ENCODE data around the gene TMEM178B. TPM values are rescaled to one million over a fixed set of nuclear protein-coding genes. Genes with fewer than 3 reads are reported as not detected.

TMEM178B gene
- total and polyA plus RNA-seq, 2 experiments from 2014 or later = 0.39 to 0.46 TPM

DNA sequence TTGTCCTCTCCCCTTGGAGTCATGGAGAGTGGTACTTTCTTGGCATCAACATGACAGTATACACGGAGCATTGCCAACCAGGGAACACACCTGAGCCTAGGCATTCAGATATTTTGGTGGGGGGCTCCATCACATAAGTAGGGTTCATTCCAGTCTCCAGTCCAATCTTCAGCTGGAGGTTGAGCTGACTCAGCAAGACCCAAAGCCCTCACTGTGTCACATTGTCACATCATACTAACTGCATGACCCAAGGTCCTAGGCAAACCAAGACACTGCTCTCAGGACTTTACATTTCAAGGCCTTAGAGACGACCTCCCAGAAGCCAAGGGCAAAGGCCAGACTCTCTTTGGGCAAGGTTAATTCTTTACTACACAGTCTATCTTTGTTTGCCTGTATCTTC, 190.1 kb downstream of the TMEM178B start:
- H3K4me1 ChIP-seq (ENCODE audit: low read depth) = no peaks in the 10 kb centered on the region
- TF ChIP-seq, protein P1, sequence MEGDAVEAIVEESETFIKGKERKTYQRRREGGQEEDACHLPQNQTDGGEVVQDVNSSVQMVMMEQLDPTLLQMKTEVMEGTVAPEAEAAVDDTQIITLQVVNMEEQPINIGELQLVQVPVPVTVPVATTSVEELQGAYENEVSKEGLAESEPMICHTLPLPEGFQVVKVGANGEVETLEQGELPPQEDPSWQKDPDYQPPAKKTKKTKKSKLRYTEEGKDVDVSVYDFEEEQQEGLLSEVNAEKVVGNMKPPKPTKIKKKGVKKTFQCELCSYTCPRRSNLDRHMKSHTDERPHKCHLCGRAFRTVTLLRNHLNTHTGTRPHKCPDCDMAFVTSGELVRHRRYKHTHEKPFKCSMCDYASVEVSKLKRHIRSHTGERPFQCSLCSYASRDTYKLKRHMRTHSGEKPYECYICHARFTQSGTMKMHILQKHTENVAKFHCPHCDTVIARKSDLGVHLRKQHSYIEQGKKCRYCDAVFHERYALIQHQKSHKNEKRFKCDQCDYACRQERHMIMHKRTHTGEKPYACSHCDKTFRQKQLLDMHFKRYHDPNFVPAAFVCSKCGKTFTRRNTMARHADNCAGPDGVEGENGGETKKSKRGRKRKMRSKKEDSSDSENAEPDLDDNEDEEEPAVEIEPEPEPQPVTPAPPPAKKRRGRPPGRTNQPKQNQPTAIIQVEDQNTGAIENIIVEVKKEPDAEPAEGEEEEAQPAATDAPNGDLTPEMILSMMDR (IDR thresholded peaks at IDR 0.05; ENCODE audit: low read depth, low read length) = no peak
- no peak overlapping the region for H3K27ac ChIP-seq
- no peaks in the 10 kb centered on the region for H3K27me3 ChIP-seq
- no peaks in the 10 kb centered on the region for H3K36me3 ChIP-seq
- no peak for DNase-seq (ENCODE audit: low read depth in 1 of 2, low spot score in 1 of 2)
- H3K4me3 ChIP-seq = no peak overlapping the region
- H3K9me3 ChIP-seq (ENCODE audit: low read depth) = no peaks in the 10 kb centered on the region

DNA sequence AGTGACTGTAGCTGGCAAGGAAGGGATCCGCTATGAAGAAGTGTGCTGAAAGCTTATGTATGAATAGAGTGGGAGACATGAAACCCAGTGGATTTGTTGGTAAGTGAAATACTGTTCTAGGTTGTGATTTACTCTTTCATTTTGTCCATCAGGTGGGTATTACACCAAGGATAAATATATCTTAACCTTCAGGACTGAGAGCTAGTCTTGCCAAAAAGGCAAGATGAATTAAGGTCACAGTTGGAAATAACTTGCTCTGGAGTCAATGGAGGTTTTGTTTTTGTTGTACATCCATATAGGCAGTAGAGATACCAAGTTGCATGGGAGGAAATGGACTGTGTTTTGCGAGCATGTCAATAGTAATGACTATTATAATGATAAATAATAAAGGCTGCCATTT, 190.6 kb downstream of the TMEM178B start:
- no peaks in the 10 kb centered on the region for H3K27me3 ChIP-seq
- H3K36me3 ChIP-seq = no peaks in the 10 kb centered on the region
- TF ChIP-seq, protein P1 (IDR thresholded peaks at IDR 0.05; ENCODE audit: low read depth, low read length) = no peak
- H3K4me3 ChIP-seq = no peak overlapping the region
- H3K27ac ChIP-seq = no peak overlapping the region
- H3K4me1 ChIP-seq (ENCODE audit: low read depth) = no peaks in the 10 kb centered on the region
- H3K9me3 ChIP-seq (ENCODE audit: low read depth) = no peaks in the 10 kb centered on the region
- no peak for DNase-seq (ENCODE audit: low read depth in 1 of 2, low spot score in 1 of 2)

DNA sequence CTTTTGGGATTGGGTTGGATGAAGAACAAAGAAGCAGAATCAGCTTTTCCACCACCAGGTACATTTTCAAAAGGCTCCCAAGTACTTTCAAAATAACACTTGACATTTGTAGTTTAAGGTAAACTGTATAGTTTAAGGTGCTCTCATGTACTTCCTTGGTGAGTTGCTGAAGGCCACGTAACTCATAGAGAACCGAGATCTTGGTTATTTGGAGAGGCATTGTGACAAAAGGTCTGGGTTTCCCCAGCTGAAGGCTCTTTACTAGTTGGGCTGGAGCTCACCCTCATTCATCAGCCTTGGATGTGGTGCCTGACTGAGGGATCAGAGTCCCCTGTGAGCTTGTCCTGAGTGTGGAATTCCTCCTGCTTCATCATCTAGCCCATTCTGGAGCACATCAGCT, 191.8 kb downstream of the TMEM178B start:
- no peak overlapping the region for H3K27ac ChIP-seq
- no peaks in the 10 kb centered on the region for H3K4me1 ChIP-seq (ENCODE audit: low read depth)
- no peaks in the 10 kb centered on the region for H3K9me3 ChIP-seq (ENCODE audit: low read depth)
- no peaks in the 10 kb centered on the region for H3K27me3 ChIP-seq
- H3K4me3 ChIP-seq = no peak overlapping the region
- TF ChIP-seq, protein P1 (IDR thresholded peaks at IDR 0.05; ENCODE audit: low read depth, low read length) = no peak
- H3K36me3 ChIP-seq = no peaks in the 10 kb centered on the region
- no peak for DNase-seq (ENCODE audit: low read depth in 1 of 2, low spot score in 1 of 2)

DNA sequence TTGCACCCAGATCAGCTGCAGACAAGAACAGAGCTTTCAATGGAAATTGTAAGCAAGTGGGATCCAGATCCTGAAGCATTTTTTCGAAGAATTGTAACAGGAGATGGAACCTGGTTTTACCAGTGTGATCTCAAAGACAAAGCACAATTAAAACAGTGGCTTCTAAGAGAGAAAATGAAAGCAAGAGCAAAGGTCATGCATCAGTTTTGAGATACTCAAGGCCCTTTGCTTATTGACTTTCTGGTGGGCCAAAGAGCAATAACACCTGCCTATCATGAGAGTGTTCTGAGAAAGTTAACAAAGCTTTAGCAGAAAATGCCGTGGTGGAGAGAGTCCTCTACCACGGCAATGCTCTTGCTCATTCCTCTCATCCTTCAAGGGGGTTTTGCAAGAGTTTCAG, 194.8 kb downstream of the TMEM178B start:
- no peak for DNase-seq (ENCODE audit: low read depth in 1 of 2, low spot score in 1 of 2)
- Histone ChIP-seq H3K36me3 (no peaks in the 10 kb centered on the region), H3K27ac (no peak overlapping the region), H3K4me3 (no peak overlapping the region), H3K27me3 (no peaks in the 10 kb centered on the region), H3K9me3 (ENCODE audit: low read depth) (no peaks in the 10 kb centered on the region), H3K4me1 (ENCODE audit: low read depth) (no peaks in the 10 kb centered on the region)
- TF ChIP-seq, protein P1 (IDR thresholded peaks at IDR 0.05; ENCODE audit: low read depth, low read length) = no peak

DNA sequence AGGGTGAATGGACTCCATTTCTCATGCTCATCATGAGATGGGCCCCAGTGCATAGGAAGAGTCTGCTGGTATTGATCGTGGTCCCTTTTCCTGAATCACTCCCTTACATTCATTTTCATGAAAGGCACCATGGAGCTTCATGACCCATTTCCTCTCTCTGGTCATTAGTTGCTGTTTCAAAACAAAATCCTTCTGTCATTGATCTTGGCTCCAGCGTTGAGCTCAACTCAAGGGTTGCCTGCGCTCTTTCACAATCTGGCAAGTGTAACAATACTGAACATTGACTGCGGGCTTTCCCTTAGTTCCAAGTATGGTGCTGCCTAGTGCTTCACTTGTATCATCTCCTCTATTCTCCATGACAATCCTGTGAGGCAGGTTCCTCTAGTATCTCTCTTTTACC, 197.6 kb downstream of the TMEM178B start:
- H3K27ac ChIP-seq = no peak overlapping the region
- no peaks in the 10 kb centered on the region for H3K27me3 ChIP-seq
- no peaks in the 10 kb centered on the region for H3K36me3 ChIP-seq
- no peak overlapping the region for H3K4me3 ChIP-seq
- TF ChIP-seq, protein P1 (IDR thresholded peaks at IDR 0.05; ENCODE audit: low read depth, low read length) = no peak
- no peaks in the 10 kb centered on the region for H3K4me1 ChIP-seq (ENCODE audit: low read depth)
- H3K9me3 ChIP-seq (ENCODE audit: low read depth) = no peaks in the 10 kb centered on the region
- DNase-seq (ENCODE audit: low read depth in 1 of 2, low spot score in 1 of 2) = no peak

DNA sequence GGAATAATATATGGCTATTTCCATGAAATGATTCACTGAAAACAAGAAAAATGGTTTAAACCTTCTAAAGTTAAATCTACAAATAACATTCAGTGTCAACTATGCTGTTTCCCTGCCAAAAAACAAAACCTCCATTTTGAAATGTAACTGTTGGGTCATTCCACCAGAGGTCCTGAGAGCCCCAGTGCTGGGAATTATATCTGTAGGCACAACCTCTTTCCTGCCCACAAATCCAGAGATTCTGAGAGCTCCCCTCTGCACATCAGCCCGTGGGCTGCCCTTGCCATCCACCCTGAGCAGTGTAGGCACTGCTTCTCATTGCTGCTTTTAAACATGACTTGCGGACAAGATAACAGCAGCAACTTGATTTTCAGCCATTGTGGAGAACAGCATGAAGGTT, 198.6 kb downstream of the TMEM178B start:
- no peak for DNase-seq (ENCODE audit: low read depth in 1 of 2, low spot score in 1 of 2)
- no peak overlapping the region for H3K4me3 ChIP-seq
- H3K36me3 ChIP-seq = no peaks in the 10 kb centered on the region
- no peaks in the 10 kb centered on the region for H3K9me3 ChIP-seq (ENCODE audit: low read depth)
- no peaks in the 10 kb centered on the region for H3K27me3 ChIP-seq
- no peak overlapping the region for H3K27ac ChIP-seq
- no peaks in the 10 kb centered on the region for H3K4me1 ChIP-seq (ENCODE audit: low read depth)
- TF ChIP-seq, protein P1 (IDR thresholded peaks at IDR 0.05; ENCODE audit: low read depth, low read length) = no peak

Data from cardiac muscle cell (in vitro differentiated cells and primary cell).